Urothelium cell line (cell line): ENCODE data around the gene ASB1.
A peak's percentile ranks its signal among the peaks of the same experiment; 100 is the strongest.

Experiments used
- DNase-seq: peaks from one replicate; pipeline ENCODE4 v3.0.0; 2011; ENCODE audit warnings: low spot score, mixed read lengths
- FAIRE-seq: peaks from 2 replicates; lab custom pipeline; 2011; peaks lifted over from hg19 to GRCh38; lab: Jason Lieb, UNC

The ASB1 gene

GRCh38 chr2:238489431-238489830 lies 62.7 kb downstream of the ASB1 start:
- FAIRE-seq: no peak
- no peak for DNase-seq

GRCh38 chr2:238489896-238490295 lies 63.2 kb downstream of the ASB1 start:
- DNase-seq (no peak), FAIRE-seq (no peak)

GRCh38 chr2:238492840-238493239 lies 66.1 kb downstream of the ASB1 start:
- FAIRE-seq: no peak

GRCh38 chr2:238493411-238493810 lies 66.7 kb downstream of the ASB1 start:
- DNase-seq (no peak), FAIRE-seq (no peak)

More at GRCh38 chr2:238492840-238493239, 66.1 kb downstream of the ASB1 start:
- DNase-seq: no peak

- FAIRE-seq: no peak
- DNase-seq: no peak
Measured at GRCh38 chr2:238493880-238494572, 67.3 kb downstream of the ASB1 start.

GRCh38 chr2:238494573-238494961 lies 67.8 kb downstream of the ASB1 start:
- FAIRE-seq: no peak

GRCh38 chr2:238495422-238495821 lies 68.7 kb downstream of the ASB1 start:
- DNase-seq: no peak
- no peak for FAIRE-seq

More at GRCh38 chr2:238494573-238494961, 67.8 kb downstream of the ASB1 start:
- DNase-seq: no peak

- DNase-seq (no peak), FAIRE-seq (no peak)
Measured at GRCh38 chr2:238496756-238497609, 70.3 kb downstream of the ASB1 start.

GRCh38 chr2:238497610-238498005 lies 70.9 kb downstream of the ASB1 start:
- DNase-seq: no peak
- no peak for FAIRE-seq

GRCh38 chr2:238498188-238498587 lies 71.5 kb downstream of the ASB1 start:
- FAIRE-seq (no peak), DNase-seq (no peak)

- DNase-seq (no peak), FAIRE-seq (no peak)
Measured at GRCh38 chr2:238498691-238499295, 72.1 kb downstream of the ASB1 start.

GRCh38 chr2:238499731-238500580 lies 73.2 kb downstream of the ASB1 start:
- FAIRE-seq: peak; percentile 37
- DNase-seq: peak; percentile 84

GRCh38 chr2:238501311-238501710 lies 74.6 kb downstream of the ASB1 start:
- FAIRE-seq (no peak), DNase-seq (no peak)
